ENCODE measurements around the gene SPOCD1. TPM values are rescaled to one million over a fixed set of nuclear protein-coding genes. Genes with fewer than 3 reads are reported as not detected.

The SPOCD1 gene
- total RNA-seq, 1 donor from 2014 or later, result 30.7 TPM

DNA sequence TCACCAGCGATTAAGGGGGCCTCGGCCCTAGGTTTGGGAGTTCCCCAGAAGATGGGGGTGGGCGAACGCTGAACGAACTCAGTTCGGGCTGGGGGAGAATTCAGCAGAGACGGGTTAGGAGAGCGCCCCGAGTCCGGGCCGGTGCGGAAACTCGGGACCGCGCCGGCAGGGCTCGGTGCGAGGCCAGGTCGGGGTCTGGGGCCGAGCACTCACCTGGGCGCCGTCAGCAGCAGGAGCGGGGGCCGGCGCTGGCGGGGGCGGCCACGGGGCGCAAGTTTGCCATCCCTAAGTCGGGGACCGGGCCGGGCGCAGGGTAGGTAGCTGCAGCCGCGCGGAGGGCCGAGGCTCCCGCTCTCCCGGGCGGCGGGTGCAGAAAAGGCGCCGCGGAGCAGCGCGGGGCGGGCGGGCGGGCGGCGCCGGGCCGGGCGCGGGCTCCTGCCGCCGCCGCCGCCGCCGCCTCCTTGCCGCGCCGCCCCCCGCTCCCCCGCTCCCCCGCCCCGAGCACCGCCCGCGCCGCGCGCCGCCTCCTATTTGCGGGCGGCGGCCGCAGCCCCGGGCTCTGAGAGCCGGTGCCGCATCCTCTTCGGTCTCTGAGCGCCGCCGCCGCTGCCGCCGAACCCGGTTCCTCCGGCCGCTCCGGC, 52.0 kb downstream of the SPOCD1 start:
- H3K27me3 ChIP-seq, result no peaks in the 10 kb centered on the region
- no peaks in the 10 kb centered on the region for H3K9me3 ChIP-seq
- H3K27ac ChIP-seq, result no peak overlapping the region
- H3K4me3 ChIP-seq, result peak overlapping the region; percentile 63 to 86
- H3K4me1 ChIP-seq, result peaks cover 10 to 31% of the 10 kb centered on the region in 2 donors
- TF ChIP-seq, protein P1, sequence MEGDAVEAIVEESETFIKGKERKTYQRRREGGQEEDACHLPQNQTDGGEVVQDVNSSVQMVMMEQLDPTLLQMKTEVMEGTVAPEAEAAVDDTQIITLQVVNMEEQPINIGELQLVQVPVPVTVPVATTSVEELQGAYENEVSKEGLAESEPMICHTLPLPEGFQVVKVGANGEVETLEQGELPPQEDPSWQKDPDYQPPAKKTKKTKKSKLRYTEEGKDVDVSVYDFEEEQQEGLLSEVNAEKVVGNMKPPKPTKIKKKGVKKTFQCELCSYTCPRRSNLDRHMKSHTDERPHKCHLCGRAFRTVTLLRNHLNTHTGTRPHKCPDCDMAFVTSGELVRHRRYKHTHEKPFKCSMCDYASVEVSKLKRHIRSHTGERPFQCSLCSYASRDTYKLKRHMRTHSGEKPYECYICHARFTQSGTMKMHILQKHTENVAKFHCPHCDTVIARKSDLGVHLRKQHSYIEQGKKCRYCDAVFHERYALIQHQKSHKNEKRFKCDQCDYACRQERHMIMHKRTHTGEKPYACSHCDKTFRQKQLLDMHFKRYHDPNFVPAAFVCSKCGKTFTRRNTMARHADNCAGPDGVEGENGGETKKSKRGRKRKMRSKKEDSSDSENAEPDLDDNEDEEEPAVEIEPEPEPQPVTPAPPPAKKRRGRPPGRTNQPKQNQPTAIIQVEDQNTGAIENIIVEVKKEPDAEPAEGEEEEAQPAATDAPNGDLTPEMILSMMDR (IDR thresholded peaks at IDR 0.05), result no peak
- no peak for DNase-seq (ENCODE audit: low spot score in 2 of 2)
- intact Hi-C loops (cut with DNase I), result loop anchor here (2.0 to 5.0 kb wide), 2 partner anchors 201 to 299 kb away; no protein-coding TSS in a partner anchor
- H3K36me3 ChIP-seq, result no peaks in the 10 kb centered on the region

DNA sequence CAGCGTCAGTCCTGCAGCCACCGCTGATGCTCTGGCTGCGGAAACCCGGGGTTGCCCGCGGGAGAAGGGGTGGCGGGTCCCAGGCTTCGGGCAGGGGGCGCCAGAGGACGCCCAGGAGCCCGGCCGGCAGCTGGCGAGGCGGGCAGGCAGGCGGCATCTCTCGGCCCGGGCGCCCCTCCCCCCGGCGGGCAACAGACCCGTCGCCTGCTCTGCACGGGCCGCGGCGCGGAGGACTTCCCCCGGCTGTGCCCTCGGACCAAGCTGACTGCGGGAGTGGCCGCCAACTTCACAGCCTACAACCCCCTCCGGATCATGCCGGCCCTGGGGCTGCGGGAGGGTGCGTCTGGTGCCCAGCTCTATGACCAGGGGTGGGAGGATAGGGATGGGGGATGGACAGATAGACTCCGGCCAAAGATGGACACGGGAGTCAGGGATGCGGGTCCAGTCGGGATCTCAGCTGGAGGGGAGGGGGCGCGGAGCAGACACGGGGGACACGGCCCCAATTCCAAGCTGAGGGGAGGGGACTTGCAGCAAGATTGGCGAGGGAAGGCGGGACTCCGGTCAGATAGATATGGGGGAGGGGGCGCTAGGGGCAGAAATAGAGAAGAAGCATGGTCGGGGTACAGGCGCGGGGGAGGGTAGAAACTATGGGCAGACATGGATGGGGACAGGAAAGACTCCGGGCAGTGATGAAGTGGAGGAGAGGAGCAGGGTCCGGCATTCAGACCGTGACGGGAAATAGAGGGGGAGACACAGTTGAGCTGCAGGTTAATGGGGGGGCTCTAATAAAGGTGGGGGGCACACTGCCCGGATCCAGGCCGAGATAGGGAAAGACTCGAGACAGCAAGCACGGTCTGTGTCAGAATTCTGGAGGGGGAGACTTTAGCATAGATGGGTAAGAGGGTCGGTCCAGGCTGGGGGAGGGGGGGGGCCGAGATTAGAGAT, 52.8 kb downstream of the SPOCD1 start:
- intact Hi-C loops (cut with DNase I), result loop anchor here (1.0 to 5.0 kb wide), 3 partner anchors 26 to 299 kb away; no protein-coding TSS in a partner anchor
- no peaks in the 10 kb centered on the region for H3K36me3 ChIP-seq
- TF ChIP-seq, protein P1 (IDR thresholded peaks at IDR 0.05), result peak; percentile 62 to 73 (median 68)
- H3K9me3 ChIP-seq, result no peaks in the 10 kb centered on the region
- H3K27ac ChIP-seq, result no peak overlapping the region
- DNase-seq (ENCODE audit: low spot score in 2 of 2), result peak in 1 of 2 donors; percentile 82
- peak overlapping the region; percentile 63 to 86 for H3K4me3 ChIP-seq
- no peaks in the 10 kb centered on the region for H3K27me3 ChIP-seq
- peaks cover 10 to 31% of the 10 kb centered on the region in 2 donors for H3K4me1 ChIP-seq

GRCh38 chr1:31762323-31762722, 53.5 kb downstream of the SPOCD1 start:
- no peak for DNase-seq (ENCODE audit: low spot score in 2 of 2)
- Histone ChIP-seq H3K27ac (no peak overlapping the region), H3K27me3 (no peaks in the 10 kb centered on the region), H3K4me3 (peak overlapping the region; percentile 63 to 86), H3K36me3 (no peaks in the 10 kb centered on the region), H3K4me1 (peaks cover 10 to 31% of the 10 kb centered on the region in 2 donors), H3K9me3 (no peaks in the 10 kb centered on the region)
- TF ChIP-seq, protein P1 (IDR thresholded peaks at IDR 0.05), result no peak
- intact Hi-C loops (cut with DNase I), result loop anchor here (1.0 to 5.0 kb wide), 3 partner anchors 27 to 300 kb away; no protein-coding TSS in a partner anchor

- TF ChIP-seq, protein P1 (IDR thresholded peaks at IDR 0.05), result no peak
- Histone ChIP-seq H3K27ac (no peak overlapping the region), H3K4me1 (peaks cover 10 to 31% of the 10 kb centered on the region in 2 donors), H3K27me3 (no peaks in the 10 kb centered on the region), H3K36me3 (no peaks in the 10 kb centered on the region), H3K4me3 (no peak overlapping the region), H3K9me3 (no peaks in the 10 kb centered on the region)
- no peak for DNase-seq (ENCODE audit: low spot score in 2 of 2)
- intact Hi-C loops (cut with DNase I), result loop anchor here (1.0 to 5.0 kb wide), 4 partner anchors 27 to 300 kb away; no protein-coding TSS in a partner anchor
Observed at GRCh38 chr1:31761883-31762282, 53.9 kb downstream of the SPOCD1 start.
